ENCODE measurements around the gene TCF25.

TCF25 gene

DNA sequence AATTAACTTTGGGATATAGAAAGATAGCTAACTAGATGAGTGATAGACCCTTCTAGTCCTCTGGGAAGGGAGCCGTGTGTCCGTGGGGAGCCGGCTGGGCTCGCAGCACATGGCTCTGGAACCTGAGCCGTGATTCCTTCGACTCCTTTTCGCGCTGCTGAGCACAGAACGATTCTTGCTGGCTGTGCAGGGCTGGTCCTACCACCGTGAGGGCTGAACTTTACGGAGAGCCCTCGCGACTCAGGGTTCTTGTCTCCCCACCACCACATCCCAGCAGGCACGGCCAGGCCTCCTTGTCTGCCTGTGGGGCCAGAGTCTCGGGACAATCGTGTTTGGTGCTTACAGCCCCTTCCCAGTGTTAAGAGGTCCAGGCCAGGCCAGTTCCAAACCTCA lies 13.8 kb upstream of the TCF25 start (continued):
- TF ChIP-seq, protein P1, sequence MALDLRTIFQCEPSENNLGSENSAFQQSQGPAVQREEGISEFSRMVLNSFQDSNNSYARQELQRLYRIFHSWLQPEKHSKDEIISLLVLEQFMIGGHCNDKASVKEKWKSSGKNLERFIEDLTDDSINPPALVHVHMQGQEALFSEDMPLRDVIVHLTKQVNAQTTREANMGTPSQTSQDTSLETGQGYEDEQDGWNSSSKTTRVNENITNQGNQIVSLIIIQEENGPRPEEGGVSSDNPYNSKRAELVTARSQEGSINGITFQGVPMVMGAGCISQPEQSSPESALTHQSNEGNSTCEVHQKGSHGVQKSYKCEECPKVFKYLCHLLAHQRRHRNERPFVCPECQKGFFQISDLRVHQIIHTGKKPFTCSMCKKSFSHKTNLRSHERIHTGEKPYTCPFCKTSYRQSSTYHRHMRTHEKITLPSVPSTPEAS (tag by site-specific recombination; IDR thresholded peaks at IDR 0.05) = no peak
- TF ChIP-seq, protein P2, sequence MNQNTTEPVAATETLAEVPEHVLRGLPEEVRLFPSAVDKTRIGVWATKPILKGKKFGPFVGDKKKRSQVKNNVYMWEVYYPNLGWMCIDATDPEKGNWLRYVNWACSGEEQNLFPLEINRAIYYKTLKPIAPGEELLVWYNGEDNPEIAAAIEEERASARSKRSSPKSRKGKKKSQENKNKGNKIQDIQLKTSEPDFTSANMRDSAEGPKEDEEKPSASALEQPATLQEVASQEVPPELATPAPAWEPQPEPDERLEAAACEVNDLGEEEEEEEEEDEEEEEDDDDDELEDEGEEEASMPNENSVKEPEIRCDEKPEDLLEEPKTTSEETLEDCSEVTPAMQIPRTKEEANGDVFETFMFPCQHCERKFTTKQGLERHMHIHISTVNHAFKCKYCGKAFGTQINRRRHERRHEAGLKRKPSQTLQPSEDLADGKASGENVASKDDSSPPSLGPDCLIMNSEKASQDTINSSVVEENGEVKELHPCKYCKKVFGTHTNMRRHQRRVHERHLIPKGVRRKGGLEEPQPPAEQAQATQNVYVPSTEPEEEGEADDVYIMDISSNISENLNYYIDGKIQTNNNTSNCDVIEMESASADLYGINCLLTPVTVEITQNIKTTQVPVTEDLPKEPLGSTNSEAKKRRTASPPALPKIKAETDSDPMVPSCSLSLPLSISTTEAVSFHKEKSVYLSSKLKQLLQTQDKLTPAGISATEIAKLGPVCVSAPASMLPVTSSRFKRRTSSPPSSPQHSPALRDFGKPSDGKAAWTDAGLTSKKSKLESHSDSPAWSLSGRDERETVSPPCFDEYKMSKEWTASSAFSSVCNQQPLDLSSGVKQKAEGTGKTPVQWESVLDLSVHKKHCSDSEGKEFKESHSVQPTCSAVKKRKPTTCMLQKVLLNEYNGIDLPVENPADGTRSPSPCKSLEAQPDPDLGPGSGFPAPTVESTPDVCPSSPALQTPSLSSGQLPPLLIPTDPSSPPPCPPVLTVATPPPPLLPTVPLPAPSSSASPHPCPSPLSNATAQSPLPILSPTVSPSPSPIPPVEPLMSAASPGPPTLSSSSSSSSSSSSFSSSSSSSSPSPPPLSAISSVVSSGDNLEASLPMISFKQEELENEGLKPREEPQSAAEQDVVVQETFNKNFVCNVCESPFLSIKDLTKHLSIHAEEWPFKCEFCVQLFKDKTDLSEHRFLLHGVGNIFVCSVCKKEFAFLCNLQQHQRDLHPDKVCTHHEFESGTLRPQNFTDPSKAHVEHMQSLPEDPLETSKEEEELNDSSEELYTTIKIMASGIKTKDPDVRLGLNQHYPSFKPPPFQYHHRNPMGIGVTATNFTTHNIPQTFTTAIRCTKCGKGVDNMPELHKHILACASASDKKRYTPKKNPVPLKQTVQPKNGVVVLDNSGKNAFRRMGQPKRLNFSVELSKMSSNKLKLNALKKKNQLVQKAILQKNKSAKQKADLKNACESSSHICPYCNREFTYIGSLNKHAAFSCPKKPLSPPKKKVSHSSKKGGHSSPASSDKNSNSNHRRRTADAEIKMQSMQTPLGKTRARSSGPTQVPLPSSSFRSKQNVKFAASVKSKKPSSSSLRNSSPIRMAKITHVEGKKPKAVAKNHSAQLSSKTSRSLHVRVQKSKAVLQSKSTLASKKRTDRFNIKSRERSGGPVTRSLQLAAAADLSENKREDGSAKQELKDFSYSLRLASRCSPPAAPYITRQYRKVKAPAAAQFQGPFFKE (tag by site-specific recombination; IDR thresholded peaks at IDR 0.05; ENCODE audit: borderline replicate concordance) = no peak
- TF ChIP-seq ZNF561 (tag by site-specific recombination; IDR thresholded peaks at IDR 0.05; ENCODE audit: borderline replicate concordance) (no peak), ZNF558 (tag by site-specific recombination; IDR thresholded peaks at IDR 0.05) (no peak), ZNF404 (tag by site-specific recombination; IDR thresholded peaks at IDR 0.05) (no peak), ZFP69B (tag by site-specific recombination; IDR thresholded peaks at IDR 0.05) (no peak), ZBTB20 (tag by site-specific recombination; IDR thresholded peaks at IDR 0.05) (no peak)
- TF ChIP-seq, protein P3, sequence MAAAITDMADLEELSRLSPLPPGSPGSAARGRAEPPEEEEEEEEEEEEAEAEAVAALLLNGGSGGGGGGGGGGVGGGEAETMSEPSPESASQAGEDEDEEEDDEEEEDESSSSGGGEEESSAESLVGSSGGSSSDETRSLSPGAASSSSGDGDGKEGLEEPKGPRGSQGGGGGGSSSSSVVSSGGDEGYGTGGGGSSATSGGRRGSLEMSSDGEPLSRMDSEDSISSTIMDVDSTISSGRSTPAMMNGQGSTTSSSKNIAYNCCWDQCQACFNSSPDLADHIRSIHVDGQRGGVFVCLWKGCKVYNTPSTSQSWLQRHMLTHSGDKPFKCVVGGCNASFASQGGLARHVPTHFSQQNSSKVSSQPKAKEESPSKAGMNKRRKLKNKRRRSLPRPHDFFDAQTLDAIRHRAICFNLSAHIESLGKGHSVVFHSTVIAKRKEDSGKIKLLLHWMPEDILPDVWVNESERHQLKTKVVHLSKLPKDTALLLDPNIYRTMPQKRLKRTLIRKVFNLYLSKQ (tag by site-specific recombination; IDR thresholded peaks at IDR 0.05; ENCODE audit: borderline replicate concordance) = no peak

- CTCF ChIA-PET = interaction anchor here (0.6 to 3.2 kb wide), 29 partner anchors 9 to 161 kb away, joined by 3 to 34 read pairs (median 5); partner anchors contain the start of genes FANCA and TCF25
- H3K27ac ChIP-seq (ENCODE audit: extremely low read depth, low read depth, low read length) = no peak overlapping the region
- H3K4me3 ChIP-seq (ENCODE audit: low read depth, low read length) = no peak overlapping the region
- H3K9me3 ChIP-seq (ENCODE audit: control insufficient read depth, insufficient read depth, low read depth, low read length) = no peaks in the 10 kb centered on the region
- H3K36me3 ChIP-seq (ENCODE audit: control insufficient read depth in 2 of 2, insufficient read depth in 1 of 2, low read length in 2 of 2) = peaks cover 8 to 55% of the 10 kb centered on the region in 2 experiments; a peak in 2 of 3 replicates
- POLR2A ChIA-PET = interaction anchor here (1.2 to 3.1 kb wide), 5 partner anchors 12 to 69 kb away, joined by 4 to 22 read pairs (median 6); partner anchors contain the start of genes FANCA and TCF25
- H3K4me1 ChIP-seq (ENCODE audit: control insufficient read depth, insufficient read depth, low read length) = no peaks in the 10 kb centered on the region
- TF ChIP-seq ZNF791 (tag by site-specific recombination; IDR thresholded peaks at IDR 0.05) (no peak), ZNF48 (tag by site-specific recombination; IDR thresholded peaks at IDR 0.05) (no peak), ZBTB17 (tag by site-specific recombination; IDR thresholded peaks at IDR 0.05) (no peak), PRDM1 (tag by site-specific recombination; IDR thresholded peaks at IDR 0.05) (no peak), ZFHX2 (tag by site-specific recombination; conservative IDR thresholded peaks at IDR 0.05) (no peak), ZNF121 (tag by site-specific recombination; IDR thresholded peaks at IDR 0.05) (no peak), ZNF600 (tag by site-specific recombination; IDR thresholded peaks at IDR 0.05) (no peak), ZNF184 (tag by site-specific recombination; IDR thresholded peaks at IDR 0.05) (no peak), GFI1B (tag by site-specific recombination; IDR thresholded peaks at IDR 0.05) (no peak), SP2 (tag by site-specific recombination; IDR thresholded peaks at IDR 0.05) (no peak), ZNF624 (tag by site-specific recombination; IDR thresholded peaks at IDR 0.05) (no peak)
- TF ChIP-seq, protein P4, sequence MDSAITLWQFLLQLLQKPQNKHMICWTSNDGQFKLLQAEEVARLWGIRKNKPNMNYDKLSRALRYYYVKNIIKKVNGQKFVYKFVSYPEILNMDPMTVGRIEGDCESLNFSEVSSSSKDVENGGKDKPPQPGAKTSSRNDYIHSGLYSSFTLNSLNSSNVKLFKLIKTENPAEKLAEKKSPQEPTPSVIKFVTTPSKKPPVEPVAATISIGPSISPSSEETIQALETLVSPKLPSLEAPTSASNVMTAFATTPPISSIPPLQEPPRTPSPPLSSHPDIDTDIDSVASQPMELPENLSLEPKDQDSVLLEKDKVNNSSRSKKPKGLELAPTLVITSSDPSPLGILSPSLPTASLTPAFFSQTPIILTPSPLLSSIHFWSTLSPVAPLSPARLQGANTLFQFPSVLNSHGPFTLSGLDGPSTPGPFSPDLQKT (IDR thresholded peaks at IDR 0.05; ENCODE audit: borderline replicate concordance, low read depth, low read length) = no peak
- TF ChIP-seq, protein P5, sequence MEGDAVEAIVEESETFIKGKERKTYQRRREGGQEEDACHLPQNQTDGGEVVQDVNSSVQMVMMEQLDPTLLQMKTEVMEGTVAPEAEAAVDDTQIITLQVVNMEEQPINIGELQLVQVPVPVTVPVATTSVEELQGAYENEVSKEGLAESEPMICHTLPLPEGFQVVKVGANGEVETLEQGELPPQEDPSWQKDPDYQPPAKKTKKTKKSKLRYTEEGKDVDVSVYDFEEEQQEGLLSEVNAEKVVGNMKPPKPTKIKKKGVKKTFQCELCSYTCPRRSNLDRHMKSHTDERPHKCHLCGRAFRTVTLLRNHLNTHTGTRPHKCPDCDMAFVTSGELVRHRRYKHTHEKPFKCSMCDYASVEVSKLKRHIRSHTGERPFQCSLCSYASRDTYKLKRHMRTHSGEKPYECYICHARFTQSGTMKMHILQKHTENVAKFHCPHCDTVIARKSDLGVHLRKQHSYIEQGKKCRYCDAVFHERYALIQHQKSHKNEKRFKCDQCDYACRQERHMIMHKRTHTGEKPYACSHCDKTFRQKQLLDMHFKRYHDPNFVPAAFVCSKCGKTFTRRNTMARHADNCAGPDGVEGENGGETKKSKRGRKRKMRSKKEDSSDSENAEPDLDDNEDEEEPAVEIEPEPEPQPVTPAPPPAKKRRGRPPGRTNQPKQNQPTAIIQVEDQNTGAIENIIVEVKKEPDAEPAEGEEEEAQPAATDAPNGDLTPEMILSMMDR (tag by site-specific recombination; IDR thresholded peaks at IDR 0.05) = peak; percentile 95
- TF ChIP-seq, protein P6, sequence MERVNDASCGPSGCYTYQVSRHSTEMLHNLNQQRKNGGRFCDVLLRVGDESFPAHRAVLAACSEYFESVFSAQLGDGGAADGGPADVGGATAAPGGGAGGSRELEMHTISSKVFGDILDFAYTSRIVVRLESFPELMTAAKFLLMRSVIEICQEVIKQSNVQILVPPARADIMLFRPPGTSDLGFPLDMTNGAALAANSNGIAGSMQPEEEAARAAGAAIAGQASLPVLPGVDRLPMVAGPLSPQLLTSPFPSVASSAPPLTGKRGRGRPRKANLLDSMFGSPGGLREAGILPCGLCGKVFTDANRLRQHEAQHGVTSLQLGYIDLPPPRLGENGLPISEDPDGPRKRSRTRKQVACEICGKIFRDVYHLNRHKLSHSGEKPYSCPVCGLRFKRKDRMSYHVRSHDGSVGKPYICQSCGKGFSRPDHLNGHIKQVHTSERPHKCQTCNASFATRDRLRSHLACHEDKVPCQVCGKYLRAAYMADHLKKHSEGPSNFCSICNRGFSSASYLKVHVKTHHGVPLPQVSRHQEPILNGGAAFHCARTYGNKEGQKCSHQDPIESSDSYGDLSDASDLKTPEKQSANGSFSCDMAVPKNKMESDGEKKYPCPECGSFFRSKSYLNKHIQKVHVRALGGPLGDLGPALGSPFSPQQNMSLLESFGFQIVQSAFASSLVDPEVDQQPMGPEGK (tag by site-specific recombination; IDR thresholded peaks at IDR 0.05) = peak; percentile 69
Observed at GRCh38 chr16:89860747-89861304, 12.6 kb upstream of the TCF25 start.

All from HEK293 (cell line).